ENCODE results near the gene EMC6. TPM values are rescaled to one million over a fixed set of nuclear protein-coding genes. Genes with fewer than 3 reads are reported as not detected.

The EMC6 gene
- total RNA-seq, 1 experiment from 2014 or later = 72.2 TPM

GRCh38 chr17:3667366-3668278 is 990 bp upstream of the EMC6 start:
- Histone ChIP-seq H3K79me2 (ENCODE audit: insufficient read depth, low read length) (peaks cover 7% of the 10 kb centered on the region; the same call in 1 of the 2 replicates), H2BK120ac (ENCODE audit: low read depth, low read length, poor library complexity, severe bottlenecking) (no peak overlapping the region), H3K14ac (ENCODE audit: insufficient read depth, low read length) (peak overlapping the region; percentile 77), H3K9ac (ENCODE audit: extremely low read depth, insufficient read length, low read length) (peak overlapping the region; percentile 65), H3K27ac (ENCODE audit: insufficient read length, low read depth, low read length) (no peak overlapping the region), H4K5ac (ENCODE audit: insufficient read length, low read depth, low read length) (no peak overlapping the region), H3K23ac (ENCODE audit: insufficient read length, low read depth, low read length) (no peak overlapping the region), H2AFZ (ENCODE audit: low read length) (no peak overlapping the region), H4K20me1 (ENCODE audit: control insufficient read depth, insufficient read depth, insufficient read length) (no peaks in the 10 kb centered on the region), H4K8ac (replicated peaks; ENCODE audit: insufficient read length, low read depth, low read length) (no peak overlapping the region), H3K79me1 (ENCODE audit: insufficient read depth, low read depth, low read length, poor library complexity, severe bottlenecking) (peaks cover 4% of the 10 kb centered on the region), H2BK20ac (ENCODE audit: low read depth, low read length, poor library complexity, severe bottlenecking) (no peak overlapping the region), H2AK5ac (ENCODE audit: insufficient read length, low read length) (no peak overlapping the region), H2BK5ac (ENCODE audit: insufficient read length, low read length) (no peak overlapping the region), H3K4ac (ENCODE audit: low read depth, low read length) (no peak overlapping the region), H3K4me2 (ENCODE audit: insufficient read depth, insufficient read length, low read length) (peak overlapping the region; percentile 88), H3K23me2 (ENCODE audit: insufficient read length, low read depth, low read length, poor library complexity, severe bottlenecking) (peaks cover 9% of the 10 kb centered on the region), H3K4me1 (ENCODE audit: insufficient read depth, low read length) (peaks cover 3% of the 10 kb centered on the region; the same call in 1 of the 2 replicates), H3T11ph (ENCODE audit: low read length) (no peak overlapping the region), H4K91ac (ENCODE audit: insufficient read length, low read depth, low read length) (no peak overlapping the region), H2BK15ac (ENCODE audit: low read depth, low read length) (no peak overlapping the region), H3K18ac (ENCODE audit: insufficient read length, low read depth, low read length) (peak overlapping the region; percentile 84), H3K56ac (ENCODE audit: insufficient read length, low read depth, low read length) (no peak overlapping the region), H2BK12ac (ENCODE audit: insufficient read length, low read depth, low read length) (no peak overlapping the region), H3K9me3 (ENCODE audit: control insufficient read depth, low read depth, low read length) (no peaks in the 10 kb centered on the region), H3K27me3 (ENCODE audit: insufficient read depth, low read length) (no peaks in the 10 kb centered on the region)
- TF ChIP-seq, protein P1, sequence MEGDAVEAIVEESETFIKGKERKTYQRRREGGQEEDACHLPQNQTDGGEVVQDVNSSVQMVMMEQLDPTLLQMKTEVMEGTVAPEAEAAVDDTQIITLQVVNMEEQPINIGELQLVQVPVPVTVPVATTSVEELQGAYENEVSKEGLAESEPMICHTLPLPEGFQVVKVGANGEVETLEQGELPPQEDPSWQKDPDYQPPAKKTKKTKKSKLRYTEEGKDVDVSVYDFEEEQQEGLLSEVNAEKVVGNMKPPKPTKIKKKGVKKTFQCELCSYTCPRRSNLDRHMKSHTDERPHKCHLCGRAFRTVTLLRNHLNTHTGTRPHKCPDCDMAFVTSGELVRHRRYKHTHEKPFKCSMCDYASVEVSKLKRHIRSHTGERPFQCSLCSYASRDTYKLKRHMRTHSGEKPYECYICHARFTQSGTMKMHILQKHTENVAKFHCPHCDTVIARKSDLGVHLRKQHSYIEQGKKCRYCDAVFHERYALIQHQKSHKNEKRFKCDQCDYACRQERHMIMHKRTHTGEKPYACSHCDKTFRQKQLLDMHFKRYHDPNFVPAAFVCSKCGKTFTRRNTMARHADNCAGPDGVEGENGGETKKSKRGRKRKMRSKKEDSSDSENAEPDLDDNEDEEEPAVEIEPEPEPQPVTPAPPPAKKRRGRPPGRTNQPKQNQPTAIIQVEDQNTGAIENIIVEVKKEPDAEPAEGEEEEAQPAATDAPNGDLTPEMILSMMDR (conservative IDR thresholded peaks at IDR 0.05) = no peak
- Mint-ChIP-seq H3K27me3 (ENCODE audit: low read depth) (no peaks in the 10 kb centered on the region), H3K27ac (peak overlapping the region in 1 of 3 experiments; percentile 91; a peak in 3 of 7 replicates), H3K4me3 (peak overlapping the region; percentile 98), H3K4me1 (peaks cover 16 to 17% of the 10 kb centered on the region in 2 experiments), H3K36me3 (ENCODE audit: insufficient read depth in 1 of 3, low read depth in 3 of 3) (peaks cover 10 to 29% (median 19%) of the 10 kb centered on the region in 3 experiments; a peak in 6 of 7 replicates), H3K9me3 (no peaks in the 10 kb centered on the region)
- no CpG with 5 or more reads among the region's 39 CpGs for WGBS (ENCODE audit: extremely low coverage, insufficient read length, low lambda C conversion rate)
- peak; percentile 80 for DNase-seq
